Activated CD4-positive, alpha-beta T cell treated with anti-CD3 and anti-CD28 coated beads for 36 hours (primary cell): ENCODE measurements around the gene PIGK. TPM values are rescaled to one million over a fixed set of nuclear protein-coding genes. Genes with fewer than 3 reads are reported as not detected.
"Not testable (repeated sequence)": the region's sequence is repeated elsewhere in the genome, so short reads cannot be mapped to it uniquely, and the experiment has no call there.

ENCODE experiments used
- ATAC-seq: fragments of 200-7000 bp; cut with Tn5 transposase; one replicate; pipeline ENCODE4 v1.10.0; 2021; ENCODE audit warnings: mild to moderate bottlenecking, moderate library complexity
- CTCF ChIA-PET: fragments of 350-600 bp; sonication (Branson Sonifier 250); formaldehyde crosslinking; loops from one replicate; lab custom pipeline; 2021; ENCODE audit warnings: antibody characterized with exemption; lab: Charles Lee
- POLR2A ChIA-PET: fragments of 350-600 bp; sonication (Branson Sonifier 250); formaldehyde crosslinking; loops from one replicate; lab custom pipeline; 2021; ENCODE audit warnings: antibody characterized with exemption, inconsistent platforms; lab: Charles Lee
- DNase-seq: peaks from one replicate; pipeline ENCODE4 v3.0.0-alpha.2; 2020
- H3K27ac Mint-ChIP-seq: one replicate; pipeline ENCODE4 v1.8.0; 2021; ENCODE audit warnings: mixed read lengths
- H3K27me3 Mint-ChIP-seq: one replicate; pipeline ENCODE4 v1.8.0; 2021; ENCODE audit warnings: mixed read lengths
- H3K36me3 Mint-ChIP-seq: one replicate; pipeline ENCODE4 v1.8.0; 2021; ENCODE audit warnings: low read depth, mixed read lengths
- H3K4me1 Mint-ChIP-seq: one replicate; pipeline ENCODE4 v1.8.0; 2021; ENCODE audit warnings: mixed read lengths
- H3K4me3 Mint-ChIP-seq: one replicate; pipeline ENCODE4 v1.8.0; 2021; ENCODE audit warnings: mild to moderate bottlenecking, moderate library complexity, mixed read lengths
- H3K9me3 Mint-ChIP-seq: one replicate; pipeline ENCODE4 v1.8.0; 2021; ENCODE audit warnings: low read depth, mixed read lengths
- intact Hi-C, 2 experiments: fragments of 100-400 bp; cut with DNase I in 1 of 2; cut with micrococcal nuclease in 1 of 2; formaldehyde crosslinking; loops; one replicate each; pipeline versions ENCODE4 v1.14.2 to v1.15.1; 2022 to 2024; cut with DNase I, micrococcal nuclease
- total RNA-seq, 2 experiments: library from RNA; stranded (reverse); gene quantifications; one replicate each; pipeline ENCODE4 v1.2.3, GENCODE V29; 2021

PIGK gene
- total RNA-seq, 2 experiments from 2014 or later: 19.3 to 19.7 TPM

- ATAC-seq (no peak), DNase-seq (no peak)
- peaks cover 5% of the 10 kb centered on the region for H3K9me3 Mint-ChIP-seq
- H3K27ac Mint-ChIP-seq: no peak overlapping the region
- ChIA-PET CTCF (interaction anchor here (0.7 kb wide), 1 partner anchor 315 kb away, joined by 3 read pairs; no protein-coding TSS in a partner anchor), POLR2A (no interaction called here)
- H3K36me3 Mint-ChIP-seq: peaks cover 23% of the 10 kb centered on the region
- H3K27me3 Mint-ChIP-seq: no peaks in the 10 kb centered on the region
- intact Hi-C loops: no loop called here
- H3K4me1 Mint-ChIP-seq: peaks cover 22% of the 10 kb centered on the region
- H3K4me3 Mint-ChIP-seq: no peak overlapping the region
Observed at GRCh38 chr1:77193951-77194350, 25.3 kb downstream of the PIGK start.

GRCh38 chr1:77188770-77189169 is 30.5 kb downstream of the PIGK start:
- H3K9me3 Mint-ChIP-seq: peaks cover 7% of the 10 kb centered on the region
- H3K27me3 Mint-ChIP-seq: no peaks in the 10 kb centered on the region
- H3K27ac Mint-ChIP-seq: no peak overlapping the region
- ATAC-seq (no peak), DNase-seq (no peak)
- POLR2A ChIA-PET: no interaction called here
- no peak overlapping the region for H3K4me3 Mint-ChIP-seq
- peaks cover 32% of the 10 kb centered on the region for H3K36me3 Mint-ChIP-seq
- intact Hi-C loops: no loop called here
- CTCF ChIA-PET: no interaction called here
- H3K4me1 Mint-ChIP-seq: peaks cover 12% of the 10 kb centered on the region

- H3K9me3 Mint-ChIP-seq, POLR2A ChIA-PET, DNase-seq, H3K27me3 Mint-ChIP-seq, ATAC-seq, H3K27ac Mint-ChIP-seq, intact Hi-C loops, H3K4me3 Mint-ChIP-seq, CTCF ChIA-PET: not testable (repeated sequence)
- peaks cover 32% of the 10 kb centered on the region for H3K36me3 Mint-ChIP-seq
- peaks cover 12% of the 10 kb centered on the region for H3K4me1 Mint-ChIP-seq
Observed at GRCh38 chr1:77186907-77187306, 32.3 kb downstream of the PIGK start.

GRCh38 chr1:77182083-77182482 is 37.1 kb downstream of the PIGK start:
- H3K27ac Mint-ChIP-seq: no peak overlapping the region
- intact Hi-C loops: no loop called here
- peaks cover 8% of the 10 kb centered on the region for H3K9me3 Mint-ChIP-seq
- peaks cover 29% of the 10 kb centered on the region for H3K36me3 Mint-ChIP-seq
- POLR2A ChIA-PET: interaction anchor here (0.9 kb wide), 1 partner anchor 872 kb away, joined by 3 read pairs; no protein-coding TSS in a partner anchor
- H3K4me1 Mint-ChIP-seq: no peaks in the 10 kb centered on the region
- CTCF ChIA-PET: no interaction called here
- ATAC-seq (no peak), DNase-seq (no peak)
- no peaks in the 10 kb centered on the region for H3K27me3 Mint-ChIP-seq
- no peak overlapping the region for H3K4me3 Mint-ChIP-seq

- ChIA-PET POLR2A (no interaction called here), CTCF (no interaction called here)
- peaks cover 24% of the 10 kb centered on the region for H3K36me3 Mint-ChIP-seq
- ATAC-seq (no peak), DNase-seq (no peak)
- H3K4me3 Mint-ChIP-seq: no peak overlapping the region
- H3K27me3 Mint-ChIP-seq: no peaks in the 10 kb centered on the region
- intact Hi-C loops: no loop called here
- no peaks in the 10 kb centered on the region for H3K4me1 Mint-ChIP-seq
- peaks cover 12% of the 10 kb centered on the region for H3K9me3 Mint-ChIP-seq
- H3K27ac Mint-ChIP-seq: no peak overlapping the region
Observed at GRCh38 chr1:77179632-77180031, 39.6 kb downstream of the PIGK start.

GRCh38 chr1:77175230-77175844 is 43.9 kb downstream of the PIGK start:
- no peak overlapping the region for H3K27ac Mint-ChIP-seq
- no peak overlapping the region for H3K4me3 Mint-ChIP-seq
- DNase-seq (peak; percentile 19), ATAC-seq (no peak)
- ChIA-PET CTCF (no interaction called here), POLR2A (no interaction called here)
- intact Hi-C loops: no loop called here
- peaks cover 18% of the 10 kb centered on the region for H3K9me3 Mint-ChIP-seq
- no peaks in the 10 kb centered on the region for H3K27me3 Mint-ChIP-seq
- H3K4me1 Mint-ChIP-seq: peaks cover 5% of the 10 kb centered on the region
- peaks cover 38% of the 10 kb centered on the region for H3K36me3 Mint-ChIP-seq

GRCh38 chr1:77170687-77171086 is 48.5 kb downstream of the PIGK start:
- H3K36me3 Mint-ChIP-seq: peaks cover 30% of the 10 kb centered on the region
- CTCF ChIA-PET: interaction anchor here (0.6 kb wide), 2 partner anchors 348 to 721 kb away, joined by 3 read pairs; no protein-coding TSS in a partner anchor
- no peak for ATAC-seq
- H3K27ac Mint-ChIP-seq: peak overlapping the region; percentile 45
- intact Hi-C loops: no loop called here
- H3K4me3 Mint-ChIP-seq: no peak overlapping the region
- no peak for DNase-seq
- no peaks in the 10 kb centered on the region for H3K27me3 Mint-ChIP-seq
- H3K9me3 Mint-ChIP-seq: peaks cover 10% of the 10 kb centered on the region
- H3K4me1 Mint-ChIP-seq: peaks cover 17% of the 10 kb centered on the region
- POLR2A ChIA-PET: no interaction called here

GRCh38 chr1:77168358-77168757 is 50.9 kb downstream of the PIGK start:
- intact Hi-C loops: no loop called here
- DNase-seq (no peak), ATAC-seq (no peak)
- ChIA-PET POLR2A (no interaction called here), CTCF (interaction anchor here (0.7 kb wide), 2 partner anchors 21 to 957 kb away, joined by 3 to 4 read pairs; no protein-coding TSS in a partner anchor)
- H3K27me3 Mint-ChIP-seq: no peaks in the 10 kb centered on the region
- no peak overlapping the region for H3K27ac Mint-ChIP-seq
- H3K4me3 Mint-ChIP-seq: no peak overlapping the region
- H3K4me1 Mint-ChIP-seq: peaks cover 17% of the 10 kb centered on the region
- no peaks in the 10 kb centered on the region for H3K9me3 Mint-ChIP-seq
- H3K36me3 Mint-ChIP-seq: peaks cover 20% of the 10 kb centered on the region

DNA sequence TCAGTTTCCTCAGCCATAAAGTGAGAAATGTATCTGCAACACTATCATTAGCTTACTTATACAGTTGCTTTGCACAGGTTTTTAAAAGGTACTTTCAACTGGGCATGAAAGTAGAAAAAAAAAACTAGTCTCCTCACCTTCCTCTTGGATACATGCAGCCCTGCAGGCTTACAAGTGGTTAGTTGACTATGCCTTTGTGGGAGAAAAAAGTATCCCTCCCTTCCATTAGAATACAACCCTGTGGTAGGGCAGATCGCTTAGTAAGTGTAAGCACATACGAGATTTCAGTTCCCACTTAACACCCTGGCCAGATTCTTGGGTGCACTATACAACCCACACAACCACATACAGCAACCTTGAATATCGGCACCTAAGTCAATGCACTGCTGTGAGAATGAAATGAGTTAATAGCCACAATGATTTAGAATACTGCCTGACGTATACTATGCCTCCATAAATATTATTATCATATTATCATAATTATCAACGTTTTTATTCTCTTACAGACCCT is 54.7 kb downstream of the PIGK start:
- H3K27me3 Mint-ChIP-seq: no peaks in the 10 kb centered on the region
- ATAC-seq: no peak
- intact Hi-C loops: no loop called here
- H3K36me3 Mint-ChIP-seq: peaks cover 40% of the 10 kb centered on the region
- ChIA-PET CTCF (interaction anchor here (0.7 kb wide), 1 partner anchor 322 kb away, joined by 3 read pairs; no protein-coding TSS in a partner anchor), POLR2A (no interaction called here)
- peaks cover 5% of the 10 kb centered on the region for H3K4me1 Mint-ChIP-seq
- no peak overlapping the region for H3K4me3 Mint-ChIP-seq
- peaks cover 6% of the 10 kb centered on the region for H3K9me3 Mint-ChIP-seq
- no peak for DNase-seq
- H3K27ac Mint-ChIP-seq: no peak overlapping the region

DNA sequence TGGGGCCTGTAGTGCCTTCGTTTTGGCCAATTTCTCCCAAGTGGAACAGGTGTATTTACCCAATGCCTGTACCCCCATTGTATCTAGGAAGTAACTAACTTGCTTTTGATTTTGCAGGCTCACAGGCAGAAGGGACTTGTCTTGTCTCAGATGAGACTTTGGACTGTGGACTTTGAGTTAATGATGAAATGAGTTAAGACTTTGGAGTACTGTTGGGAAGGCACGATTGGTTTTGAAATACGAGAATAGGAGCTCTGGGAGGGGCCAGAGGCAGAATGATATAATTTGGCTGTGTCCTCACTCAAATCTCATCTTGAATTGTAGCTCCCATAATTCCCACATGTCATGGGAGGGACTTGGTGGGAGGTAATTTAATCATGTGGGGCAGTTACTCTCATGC is 59.5 kb downstream of the PIGK start:
- peaks cover 61% of the 10 kb centered on the region for H3K36me3 Mint-ChIP-seq
- intact Hi-C loops: loop anchor here in 1 of 2 experiments (10.0 kb wide), 1 partner anchor 155 kb away; no protein-coding TSS in a partner anchor
- H3K4me1 Mint-ChIP-seq, DNase-seq, H3K27me3 Mint-ChIP-seq, H3K27ac Mint-ChIP-seq, POLR2A ChIA-PET, ATAC-seq, CTCF ChIA-PET, H3K4me3 Mint-ChIP-seq: not testable (repeated sequence)
- H3K9me3 Mint-ChIP-seq: peaks cover 14% of the 10 kb centered on the region

GRCh38 chr1:77156214-77156613 is 63.0 kb downstream of the PIGK start:
- Mint-ChIP-seq H3K4me1 (peaks cover 7% of the 10 kb centered on the region), H3K36me3 (peaks cover 63% of the 10 kb centered on the region), H3K27ac (no peak overlapping the region), H3K4me3 (no peak overlapping the region), H3K9me3 (peaks cover 14% of the 10 kb centered on the region), H3K27me3 (no peaks in the 10 kb centered on the region)
- POLR2A ChIA-PET: no interaction called here
- ATAC-seq (no peak), DNase-seq (no peak)
- CTCF ChIA-PET: no interaction called here
- intact Hi-C loops: loop anchor here in 1 of 2 experiments (10.0 kb wide), 1 partner anchor 159 kb away; no protein-coding TSS in a partner anchor

GRCh38 chr1:77146270-77146669 is 73.0 kb downstream of the PIGK start:
- ChIA-PET CTCF (interaction anchor here (0.7 to 2.0 kb wide), 6 partner anchors 17 to 676 kb away, joined by 3 to 16 read pairs (median 3); no protein-coding TSS in a partner anchor), POLR2A (no interaction called here)
- ATAC-seq (no peak), DNase-seq (no peak)
- H3K27me3 Mint-ChIP-seq: no peaks in the 10 kb centered on the region
- intact Hi-C loops: loop anchor here (5.0 to 10.0 kb wide), 4 partner anchors 271 to 759 kb away; partner anchors contain the start of gene ZZZ3 (in 1 of the 2)
- H3K9me3 Mint-ChIP-seq: no peaks in the 10 kb centered on the region
- H3K4me3 Mint-ChIP-seq: no peak overlapping the region
- no peak overlapping the region for H3K27ac Mint-ChIP-seq
- H3K4me1 Mint-ChIP-seq: peaks cover 23% of the 10 kb centered on the region
- no peaks in the 10 kb centered on the region for H3K36me3 Mint-ChIP-seq
